IMR-90 (cell line): ENCODE results near the gene CKB. TPM values are rescaled to one million over a fixed set of nuclear protein-coding genes. Genes with fewer than 3 reads are reported as not detected.

Experiments
- ATAC-seq: fragments of 200-7000 bp; cut with Tn5 transposase; 2 replicates; pipeline ENCODE4 v1.9.1; 2020; ENCODE audit warnings: low read depth, mild to moderate bottlenecking, moderate library complexity
- BruUV-seq: library from RNA; stranded (reverse); fragments of 400-500 nt; replicated peaks from 2 replicates; lab custom pipeline; 2021; lab: Mats Ljungman, UMichigan
- CTCF ChIA-PET: fragments of 300-600 bp; formaldehyde crosslinking; extraction: SDS; loops from one replicate; lab custom pipeline; 2021; ENCODE audit warnings: antibody characterized with exemption; lab: Yijun Ruan, JAX
- POLR2A ChIA-PET: fragments of 300-600 bp; sonication (Branson Sonifier 250); formaldehyde crosslinking; loops from one replicate; lab custom pipeline; 2022; ENCODE audit warnings: antibody characterized with exemption; ENCODE audit not compliant: unreplicated experiment; lab: Charles Lee
- DNase-seq: peaks from one replicate; pipeline ENCODE4 v3.0.0; 2013
- H2AFZ ChIP-seq: replicated peaks from 2 replicates; pipeline ENCODE3; 2013; ENCODE audit warnings: low read length, mild to moderate bottlenecking; ENCODE audit not compliant: poor library complexity
- H2AK5ac ChIP-seq: 2 replicates; pipeline ENCODE4 v1.6.1; 2013; ENCODE audit warnings: low read depth, low read length, inconsistent platforms
- H2AK9ac ChIP-seq: replicated peaks from 2 replicates; pipeline ENCODE3; 2013; ENCODE audit warnings: mild to moderate bottlenecking, low read depth, low read length, moderate library complexity; ENCODE audit not compliant: poor library complexity
- H2BK120ac ChIP-seq: 2 replicates; pipeline ENCODE4 v1.6.1; 2013; ENCODE audit warnings: low read depth, low read length, inconsistent platforms
- H2BK15ac ChIP-seq: 3 replicates; pipeline ENCODE4 v1.6.1; 2013; ENCODE audit warnings: low read depth, low read length, inconsistent platforms
- H2BK20ac ChIP-seq: 2 replicates; pipeline ENCODE4 v1.6.1; 2013; ENCODE audit warnings: low read depth, mild to moderate bottlenecking, inconsistent platforms, low read length, moderate library complexity
- H2BK5ac ChIP-seq: 2 replicates; pipeline ENCODE4 v1.6.1; 2013; ENCODE audit warnings: mild to moderate bottlenecking, low read depth, low read length, inconsistent platforms; ENCODE audit not compliant: poor library complexity, severe bottlenecking
- H3K14ac ChIP-seq: replicated peaks from 2 replicates; pipeline ENCODE4 v1.6.1; 2013; ENCODE audit warnings: low read depth, low read length, inconsistent platforms
- H3K18ac ChIP-seq: 2 replicates; pipeline ENCODE4 v1.6.1; 2013; ENCODE audit warnings: low read depth, low read length, control low read depth
- H3K23ac ChIP-seq: 2 replicates; pipeline ENCODE4 v1.6.1; 2013; ENCODE audit warnings: low read depth, low read length, inconsistent platforms
- H3K27ac ChIP-seq: 2 replicates; pipeline ENCODE4 v1.5.1; 2013; ENCODE audit warnings: mild to moderate bottlenecking, control low read depth, low read length; ENCODE audit not compliant: insufficient read depth
- H3K27me3 ChIP-seq: 2 replicates; pipeline ENCODE4 v1.6.1; 2013; ENCODE audit warnings: low read length; ENCODE audit not compliant: control insufficient read depth, insufficient read depth
- H3K36me3 ChIP-seq: 2 replicates; pipeline ENCODE4 v1.6.1; 2013; ENCODE audit warnings: low read length, mixed read lengths; ENCODE audit not compliant: control insufficient read depth, insufficient read depth
- H3K4ac ChIP-seq: 2 replicates; pipeline ENCODE4 v1.6.1; 2013; ENCODE audit warnings: low read depth, low read length, inconsistent platforms
- H3K4me1 ChIP-seq: 2 replicates; pipeline ENCODE4 v1.6.1; 2013; ENCODE audit warnings: low read length, mixed read lengths; ENCODE audit not compliant: control insufficient read depth, insufficient read depth
- H3K4me2 ChIP-seq: 2 replicates; pipeline ENCODE4 v1.6.1; 2013; ENCODE audit warnings: low read depth, mild to moderate bottlenecking, control low read depth, low read length, moderate library complexity
- H3K4me3 ChIP-seq: 2 replicates; pipeline ENCODE4 v1.5.1; 2013; ENCODE audit warnings: low read depth, mild to moderate bottlenecking, control low read depth, low read length, moderate library complexity; ENCODE audit not compliant: insufficient read depth
- H3K56ac ChIP-seq: 2 replicates; pipeline ENCODE4 v1.6.1; 2013; ENCODE audit warnings: low read length, inconsistent platforms; ENCODE audit not compliant: insufficient read depth; ENCODE audit errors: extremely low read depth
- H3K79me1 ChIP-seq, 2 experiments: 2 replicates each; pipeline ENCODE4 v1.6.1; 2013; ENCODE audit warnings: low read length in 2 of 2, inconsistent platforms in 1 of 2, low read depth in 1 of 2
- H3K9ac ChIP-seq: 2 replicates; pipeline ENCODE4 v1.6.1; 2013; ENCODE audit warnings: low read depth, low read length, control low read depth
- H3K9me1 ChIP-seq: 2 replicates; pipeline ENCODE4 v1.6.1; 2013; ENCODE audit warnings: low read length, inconsistent platforms; ENCODE audit not compliant: insufficient read depth
- H3K9me3 ChIP-seq: 2 replicates; pipeline ENCODE4 v1.6.1; 2013; ENCODE audit warnings: low read length; ENCODE audit not compliant: control insufficient read depth, insufficient read depth
- H4K20me1 ChIP-seq: 2 replicates; pipeline ENCODE4 v1.6.1; 2013; ENCODE audit warnings: low read length, inconsistent platforms; ENCODE audit not compliant: insufficient read depth
- H4K5ac ChIP-seq: 2 replicates; pipeline ENCODE4 v1.6.1; 2013; ENCODE audit warnings: mild to moderate bottlenecking, low read depth, low read length, control low read depth
- H4K8ac ChIP-seq, 2 experiments: 2 replicates each; pipeline ENCODE4 v1.6.1; 2013; ENCODE audit warnings: low read depth in 2 of 2, low read length in 2 of 2, control low read depth in 1 of 2, inconsistent platforms in 1 of 2
- H4K91ac ChIP-seq: 2 replicates; pipeline ENCODE4 v1.6.1; 2013; ENCODE audit warnings: low read depth, low read length, inconsistent platforms; ENCODE audit not compliant: insufficient read depth
- CHD1 ChIP-seq: IDR thresholded peaks from 2 replicates; pipeline ENCODE4 v1.6.1; 2012; ENCODE audit warnings: low read depth, low read length, improper control_type of control experiment
- CTCF ChIP-seq: conservative IDR thresholded peaks from 2 replicates; pipeline ENCODE4 v1.5.1; 2012; ENCODE audit warnings: mild to moderate bottlenecking, low read depth, low read length, improper control_type of control experiment
- FOS ChIP-seq: fragments of 150-350 bp; IDR thresholded peaks from 2 replicates; pipeline ENCODE4 v1.6.1; 2016; ENCODE audit warnings: low read depth, low read length
- MAFK ChIP-seq: IDR thresholded peaks from 2 replicates; pipeline ENCODE4 v1.6.1; 2012; ENCODE audit warnings: low read depth, low read length, improper control_type of control experiment
- MXI1 ChIP-seq: IDR thresholded peaks from 2 replicates; pipeline ENCODE4 v1.6.1; 2012; ENCODE audit warnings: low read depth, mild to moderate bottlenecking, low read length, moderate library complexity, borderline replicate concordance
- NFE2L2 ChIP-seq: fragments of 150-350 bp; IDR thresholded peaks from 2 replicates; pipeline ENCODE4 v1.6.1; 2016; ENCODE audit warnings: low read depth, mild to moderate bottlenecking, low read length
- POLR2A ChIP-seq: IDR thresholded peaks from 2 replicates; pipeline ENCODE4 v1.6.1; 2012; ENCODE audit warnings: mild to moderate bottlenecking, low read depth, low read length
- RAD21 ChIP-seq: IDR thresholded peaks from 2 replicates; pipeline ENCODE4 v1.6.1; 2012; ENCODE audit warnings: low read length, improper control_type of control experiment
- RCOR1 ChIP-seq: IDR thresholded peaks from 2 replicates; pipeline ENCODE4 v1.6.1; 2012; ENCODE audit warnings: mild to moderate bottlenecking, low read length, improper control_type of control experiment; ENCODE audit not compliant: insufficient replicate concordance
- RFX5 ChIP-seq: IDR thresholded peaks from 2 replicates; pipeline ENCODE4 v1.8.0; 2012; ENCODE audit warnings: low read depth, mild to moderate bottlenecking, low read length, moderate library complexity
- SMC3 ChIP-seq: fragments of 150-350 bp; IDR thresholded peaks from 2 replicates; pipeline ENCODE4 v1.6.1; 2016; ENCODE audit warnings: low read depth, mild to moderate bottlenecking, antibody characterized with exemption, low read length, moderate library complexity
- WGBS, 2 experiments: methylation state at CpG; one replicate each; pipeline versions ENCODE4 v1.1.5 to v1.1.7; 2013; ENCODE audit warnings: missing lambda C conversion rate in 2 of 2; ENCODE audit not compliant: insufficient read length in 1 of 2; ENCODE audit errors: extremely low coverage in 2 of 2; 5-methylcytosine and 5-hydroxymethylcytosine counted together
- dilution Hi-C: fragments of 300-500 bp; cut with HindIII; formaldehyde crosslinking; loops from one replicate; pipeline ENCODE4 v1.14.3; 2018; ENCODE audit warnings: low sequenced_read_pairs; ENCODE audit not compliant: unreplicated experiment
- in situ Hi-C: fragments of 300-500 bp; cut with MboI; formaldehyde crosslinking; loops from 3 replicates; pipeline ENCODE4 v1.14.3; 2019; ENCODE audit warnings: low sequenced_read_pairs, inconsistent platforms, mixed read lengths
- intact Hi-C: fragments of 100-400 bp; cut with micrococcal nuclease; formaldehyde crosslinking; loops from 2 replicates; pipeline ENCODE4 v1.10.0; 2022
- polyA plus RNA-seq, 3 experiments: library from polyadenylated mRNA; depleted of rRNA; stranded (reverse); fragments of >200 nt; gene quantifications; 2 replicates each; pipeline ENCODE4 v1.2.3, GENCODE V29; 2012; ENCODE audit warnings: low replicate concordance in 1 of 3
- total RNA-seq: library from RNA; depleted of rRNA; stranded (reverse); fragments of >200 nt; gene quantifications from 2 replicates; pipeline ENCODE4 v1.2.3, GENCODE V29; 2012
- TF ChIP-seq, protein P1 (sequence below): fragments of 150-350 bp; IDR thresholded peaks from 2 replicates; pipeline ENCODE4 v1.6.1; 2016; ENCODE audit warnings: low read depth, mild to moderate bottlenecking, low read length, moderate library complexity, borderline replicate concordance
- TF ChIP-seq, protein P2 (sequence below): fragments of 150-350 bp; IDR thresholded peaks from 2 replicates; pipeline ENCODE4 v1.6.1; 2017; ENCODE audit warnings: mild to moderate bottlenecking, antibody characterized with exemption, low read length, low read depth

Gene CKB
- total and polyA plus RNA-seq, 2 of the 4 experiments (the other 2 are of a cell fraction), result 17.7 to 82.6 TPM

DNA sequence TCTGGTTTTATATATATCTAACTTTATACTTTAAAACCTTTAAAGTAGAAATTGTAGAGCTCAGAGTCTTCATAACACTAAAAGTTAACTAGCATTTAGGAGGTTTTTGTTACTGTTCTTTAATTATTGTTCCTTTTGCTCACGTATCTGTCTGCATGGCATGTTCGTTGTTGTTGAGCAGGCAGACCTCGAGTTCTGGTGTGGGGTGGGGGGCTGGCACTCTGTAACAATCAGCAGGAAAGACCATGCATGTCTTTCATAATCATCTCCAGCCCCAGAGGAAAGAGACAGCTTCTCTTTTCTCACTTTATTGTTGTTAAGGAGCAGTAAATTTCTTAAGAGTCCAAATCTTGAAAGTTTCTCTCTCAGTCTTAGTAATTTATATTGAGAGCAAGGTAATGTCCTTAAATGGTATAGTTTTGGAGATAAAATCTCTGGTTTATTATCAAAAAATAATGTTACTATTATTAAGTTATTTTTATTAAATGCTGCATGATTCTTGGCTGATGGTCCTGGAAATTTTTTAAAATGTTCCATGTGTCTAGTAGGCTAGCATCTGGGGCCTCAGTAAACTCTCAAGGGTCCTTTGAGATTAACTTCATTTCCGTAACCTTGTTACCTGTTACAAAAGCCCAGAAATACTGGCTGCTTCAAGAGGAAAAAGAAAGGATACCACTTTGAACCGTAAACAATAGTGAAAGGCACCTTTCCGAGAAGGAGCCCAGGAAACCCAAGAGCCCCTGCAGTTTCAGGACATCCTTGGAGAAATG is 30.3 kb downstream of the CKB start:
- H2AFZ ChIP-seq, result no peak overlapping the region
- H2BK5ac ChIP-seq, result no peak overlapping the region
- H2AK5ac ChIP-seq, result no peak overlapping the region
- no peak overlapping the region for H2BK120ac ChIP-seq
- no peaks in the 10 kb centered on the region for H3K27me3 ChIP-seq
- H3K9me3 ChIP-seq, result no peaks in the 10 kb centered on the region
- peaks cover 14% of the 10 kb centered on the region; the same call in 1 of the 2 replicates for H4K20me1 ChIP-seq
- no peak for TF ChIP-seq MAFK
- no peak for TF ChIP-seq MXI1
- no peak for TF ChIP-seq RCOR1
- TF ChIP-seq RFX5, result no peak
- TF ChIP-seq, protein P1, sequence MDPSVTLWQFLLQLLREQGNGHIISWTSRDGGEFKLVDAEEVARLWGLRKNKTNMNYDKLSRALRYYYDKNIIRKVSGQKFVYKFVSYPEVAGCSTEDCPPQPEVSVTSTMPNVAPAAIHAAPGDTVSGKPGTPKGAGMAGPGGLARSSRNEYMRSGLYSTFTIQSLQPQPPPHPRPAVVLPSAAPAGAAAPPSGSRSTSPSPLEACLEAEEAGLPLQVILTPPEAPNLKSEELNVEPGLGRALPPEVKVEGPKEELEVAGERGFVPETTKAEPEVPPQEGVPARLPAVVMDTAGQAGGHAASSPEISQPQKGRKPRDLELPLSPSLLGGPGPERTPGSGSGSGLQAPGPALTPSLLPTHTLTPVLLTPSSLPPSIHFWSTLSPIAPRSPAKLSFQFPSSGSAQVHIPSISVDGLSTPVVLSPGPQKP, result no peak
- TF ChIP-seq SMC3, result no peak
- TF ChIP-seq CTCF, result no peak
- TF ChIP-seq NFE2L2, result no peak
- TF ChIP-seq RAD21, result no peak
- TF ChIP-seq POLR2A, result no peak
- no peak for TF ChIP-seq CHD1
- TF ChIP-seq, protein P2, sequence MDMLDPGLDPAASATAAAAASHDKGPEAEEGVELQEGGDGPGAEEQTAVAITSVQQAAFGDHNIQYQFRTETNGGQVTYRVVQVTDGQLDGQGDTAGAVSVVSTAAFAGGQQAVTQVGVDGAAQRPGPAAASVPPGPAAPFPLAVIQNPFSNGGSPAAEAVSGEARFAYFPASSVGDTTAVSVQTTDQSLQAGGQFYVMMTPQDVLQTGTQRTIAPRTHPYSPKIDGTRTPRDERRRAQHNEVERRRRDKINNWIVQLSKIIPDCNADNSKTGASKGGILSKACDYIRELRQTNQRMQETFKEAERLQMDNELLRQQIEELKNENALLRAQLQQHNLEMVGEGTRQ, result no peak
- no peak for TF ChIP-seq FOS
- H2BK15ac ChIP-seq, result no peak overlapping the region
- no peak overlapping the region for H3K4me3 ChIP-seq
- no peak overlapping the region for H3K9ac ChIP-seq
- DNase-seq (no peak), ATAC-seq (no peak)
- intact Hi-C loops, result no loop called here
- ChIA-PET CTCF (no interaction called here), POLR2A (no interaction called here)
- H3K4ac ChIP-seq, result no peak overlapping the region
- H3K18ac ChIP-seq, result no peak overlapping the region
- no peak overlapping the region for H3K23ac ChIP-seq
- peaks cover 19 to 62% of the 10 kb centered on the region in 2 experiments for H3K79me1 ChIP-seq
- H3K14ac ChIP-seq, result no peak overlapping the region
- no peak overlapping the region for H3K27ac ChIP-seq
- H3K56ac ChIP-seq, result no peak overlapping the region
- BruUV-seq, result no TSS peak
- peaks cover 49% of the 10 kb centered on the region for H3K36me3 ChIP-seq
- H4K8ac ChIP-seq, result no peak overlapping the region
- no peak overlapping the region for H4K91ac ChIP-seq
- dilution Hi-C loops, result no loop called here
- no peak overlapping the region for H4K5ac ChIP-seq
- in situ Hi-C loops, result no loop called here
- H3K4me1 ChIP-seq, result peaks cover 13% of the 10 kb centered on the region
- H3K4me2 ChIP-seq, result no peak overlapping the region
- no peak overlapping the region for H2BK20ac ChIP-seq
- no peak overlapping the region for H2AK9ac ChIP-seq
- WGBS, 2 experiments, result no CpG with 5 or more reads among the region's 6 CpGs
- peaks cover 9% of the 10 kb centered on the region for H3K9me1 ChIP-seq
